ENCODE results near the gene DPF3.

DNA sequence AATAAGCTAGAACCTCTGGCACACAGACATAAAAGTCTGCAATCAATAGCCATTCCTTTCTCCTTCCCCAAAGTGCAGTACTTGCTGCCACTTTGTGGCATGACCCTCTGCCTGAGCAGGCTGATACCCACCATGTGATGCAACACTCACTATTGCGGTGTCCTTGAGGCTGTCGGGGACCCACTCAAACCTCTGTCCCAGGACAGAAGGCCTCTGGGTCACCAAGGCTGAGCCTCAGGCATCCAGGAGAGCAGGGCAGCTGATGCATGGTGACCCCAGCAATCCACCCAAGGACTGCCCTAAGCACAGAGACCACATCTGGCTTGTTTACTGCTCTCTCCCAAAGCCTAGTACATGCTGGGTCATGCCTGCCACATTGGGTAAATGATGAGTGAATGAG, 114.2 kb downstream of the DPF3 start:
- TF ChIP-seq, protein P1, sequence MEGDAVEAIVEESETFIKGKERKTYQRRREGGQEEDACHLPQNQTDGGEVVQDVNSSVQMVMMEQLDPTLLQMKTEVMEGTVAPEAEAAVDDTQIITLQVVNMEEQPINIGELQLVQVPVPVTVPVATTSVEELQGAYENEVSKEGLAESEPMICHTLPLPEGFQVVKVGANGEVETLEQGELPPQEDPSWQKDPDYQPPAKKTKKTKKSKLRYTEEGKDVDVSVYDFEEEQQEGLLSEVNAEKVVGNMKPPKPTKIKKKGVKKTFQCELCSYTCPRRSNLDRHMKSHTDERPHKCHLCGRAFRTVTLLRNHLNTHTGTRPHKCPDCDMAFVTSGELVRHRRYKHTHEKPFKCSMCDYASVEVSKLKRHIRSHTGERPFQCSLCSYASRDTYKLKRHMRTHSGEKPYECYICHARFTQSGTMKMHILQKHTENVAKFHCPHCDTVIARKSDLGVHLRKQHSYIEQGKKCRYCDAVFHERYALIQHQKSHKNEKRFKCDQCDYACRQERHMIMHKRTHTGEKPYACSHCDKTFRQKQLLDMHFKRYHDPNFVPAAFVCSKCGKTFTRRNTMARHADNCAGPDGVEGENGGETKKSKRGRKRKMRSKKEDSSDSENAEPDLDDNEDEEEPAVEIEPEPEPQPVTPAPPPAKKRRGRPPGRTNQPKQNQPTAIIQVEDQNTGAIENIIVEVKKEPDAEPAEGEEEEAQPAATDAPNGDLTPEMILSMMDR (IDR thresholded peaks at IDR 0.05): no peak
- no peak for TF ChIP-seq POLR2A (IDR thresholded peaks at IDR 0.05)
- no peak for TF ChIP-seq EP300 (IDR thresholded peaks at IDR 0.05)
- no peak for TF ChIP-seq POLR2AphosphoS5 (IDR thresholded peaks at IDR 0.05)

All from suprapubic skin (tissue), 4 donors.